CD4-positive, CD25-positive, alpha-beta regulatory T cell (primary cell): ENCODE data around the gene CXorf49. TPM values are rescaled to one million over a fixed set of nuclear protein-coding genes. Genes with fewer than 3 reads are reported as not detected.

ENCODE experiments used
- polyA plus RNA-seq, 4 donors: library from polyadenylated mRNA; unstranded; fragments of 300-500 nt; fragmentation: Illumina TruSeq; gene quantifications; one replicate each; pipeline ENCODE4 v1.2.3, GENCODE V29; 2021
- total RNA-seq: library from RNA; stranded (reverse); gene quantifications from one replicate; pipeline ENCODE4 v1.2.3, GENCODE V29; 2022

CXorf49 gene
- total and polyA plus RNA-seq, 5 donors from 2014 or later: not detected

Other genes starting within 250 kb of the CXorf49 start
- 557 TPM for gene OGT, start 185.2 kb downstream of the CXorf49 start, total RNA-seq
- gene OGT, start 185.2 kb downstream of the CXorf49 start, polyA plus RNA-seq: 10 to 100 TPM; 27.7 to 45.3 (median 37.0) TPM
- 3.7 TPM for gene GCNA, start 139.8 kb downstream of the CXorf49 start, total RNA-seq
- gene GCNA, start 139.8 kb downstream of the CXorf49 start, polyA plus RNA-seq: under 1 TPM; 0.20 to 0.65 (median 0.49) TPM
- 31.9 TPM for gene CXCR3, start 99.8 kb downstream of the CXorf49 start, total RNA-seq
- gene CXCR3, start 99.8 kb downstream of the CXorf49 start, polyA plus RNA-seq: 100 to 1,000 TPM in 1 of 4 donors, 10 to 100 TPM in 3; 69.3 to 111 (median 85.9) TPM
- not detected for gene CXorf49B, start 45.1 kb upstream of the CXorf49 start, total RNA-seq
- gene CXorf49B, start 45.1 kb upstream of the CXorf49 start, polyA plus RNA-seq: not detected
- gene NHSL2, start 192.6 kb upstream of the CXorf49 start, total RNA-seq: 6.7 TPM
- gene NHSL2, start 192.6 kb upstream of the CXorf49 start, polyA plus RNA-seq: 1 to 10 TPM; 1.5 to 5.9 (median 2.1) TPM